ENCODE measurements around the gene CDKAL1. TPM values are rescaled to one million over a fixed set of nuclear protein-coding genes. Genes with fewer than 3 reads are reported as not detected.

CDKAL1 gene
- total RNA-seq, 4 donors from 2014 or later: 10.3 to 11.2 (median 10.5) TPM

- Histone ChIP-seq H3K4me3 (no peak overlapping the region), H3K9me3 (peaks cover 0 to 11% (median 0%) of the 10 kb centered on the region in 4 donors), H3K27ac (replicated peaks in 1 of 4) (no peak overlapping the region), H3K4me1 (peaks cover 0 to 6% (median 0%) of the 10 kb centered on the region in 4 donors), H3K36me3 (no peaks in the 10 kb centered on the region), H3K27me3 (no peaks in the 10 kb centered on the region)
- no peak for DNase-seq (ENCODE audit: extremely low spot score)
- intact Hi-C loops (cut with DNase I): no loop called here
- WGBS: 98% methylated on average over 4 of the region's 4 CpGs
- no peak for TF ChIP-seq CTCF (IDR thresholded peaks at IDR 0.05)
- TF ChIP-seq EP300 (IDR thresholded peaks at IDR 0.05): no peak
- TF ChIP-seq POLR2A (IDR thresholded peaks at IDR 0.05; ENCODE audit: low read depth): no peak
- no peak for TF ChIP-seq POLR2AphosphoS5 (IDR thresholded peaks at IDR 0.05)
Measured at GRCh38 chr6:20996099-20996498, 461.8 kb downstream of the CDKAL1 start.

- DNase-seq (ENCODE audit: extremely low spot score): no peak
- Histone ChIP-seq H3K4me3 (no peak overlapping the region), H3K27ac (replicated peaks in 1 of 4) (no peak overlapping the region), H3K36me3 (no peaks in the 10 kb centered on the region), H3K4me1 (peaks cover 0 to 6% (median 3%) of the 10 kb centered on the region in 4 donors), H3K27me3 (no peaks in the 10 kb centered on the region), H3K9me3 (peaks cover 0 to 11% (median 0%) of the 10 kb centered on the region in 4 donors)
- WGBS: 61% methylated on average over 3 of the region's 3 CpGs
- no peak for TF ChIP-seq POLR2AphosphoS5 (IDR thresholded peaks at IDR 0.05)
- no peak for TF ChIP-seq CTCF (IDR thresholded peaks at IDR 0.05)
- no peak for TF ChIP-seq POLR2A (IDR thresholded peaks at IDR 0.05; ENCODE audit: low read depth)
- no peak for TF ChIP-seq EP300 (IDR thresholded peaks at IDR 0.05)
- intact Hi-C loops (cut with DNase I): no loop called here
Measured at GRCh38 chr6:20997143-20997769, 463.0 kb downstream of the CDKAL1 start.

- peaks cover 0 to 6% (median 3%) of the 10 kb centered on the region in 4 donors for H3K4me1 ChIP-seq
- 84% methylated on average over 3 of the region's 3 CpGs for WGBS
- no peaks in the 10 kb centered on the region for H3K27me3 ChIP-seq
- no peak overlapping the region for H3K4me3 ChIP-seq
- H3K36me3 ChIP-seq: no peaks in the 10 kb centered on the region
- intact Hi-C loops (cut with DNase I): no loop called here
- no peak overlapping the region for H3K27ac ChIP-seq (replicated peaks in 1 of 4)
- no peak for DNase-seq (ENCODE audit: extremely low spot score)
- TF ChIP-seq POLR2A (IDR thresholded peaks at IDR 0.05; ENCODE audit: low read depth) (no peak), POLR2AphosphoS5 (IDR thresholded peaks at IDR 0.05) (no peak), CTCF (IDR thresholded peaks at IDR 0.05) (no peak), EP300 (IDR thresholded peaks at IDR 0.05) (no peak)
- peaks cover 0 to 11% (median 0%) of the 10 kb centered on the region in 4 donors for H3K9me3 ChIP-seq
Measured at GRCh38 chr6:20997770-20998147, 463.5 kb downstream of the CDKAL1 start.

GRCh38 chr6:20998748-20999448 is 464.6 kb downstream of the CDKAL1 start:
- Histone ChIP-seq H3K4me3 (no peak overlapping the region), H3K4me1 (peaks cover 5 to 10% (median 7%) of the 10 kb centered on the region in 4 donors), H3K9me3 (peaks cover 0 to 8% (median 0%) of the 10 kb centered on the region in 4 donors), H3K27me3 (no peaks in the 10 kb centered on the region), H3K36me3 (no peaks in the 10 kb centered on the region), H3K27ac (replicated peaks in 1 of 4) (no peak overlapping the region)
- intact Hi-C loops (cut with DNase I): no loop called here
- WGBS: 86% methylated on average over 6 of the region's 6 CpGs
- no peak for TF ChIP-seq EP300 (IDR thresholded peaks at IDR 0.05)
- DNase-seq (ENCODE audit: extremely low spot score): no peak

GRCh38 chr6:21000331-21000801 is 466.1 kb downstream of the CDKAL1 start:
- Histone ChIP-seq H3K4me3 (no peak overlapping the region), H3K4me1 (peaks cover 5 to 14% (median 11%) of the 10 kb centered on the region in 4 donors), H3K36me3 (no peaks in the 10 kb centered on the region), H3K9me3 (peaks cover 0 to 3% (median 0%) of the 10 kb centered on the region in 4 donors), H3K27ac (replicated peaks in 1 of 4) (no peak overlapping the region), H3K27me3 (no peaks in the 10 kb centered on the region)
- TF ChIP-seq POLR2AphosphoS5 (IDR thresholded peaks at IDR 0.05) (no peak), EP300 (IDR thresholded peaks at IDR 0.05) (no peak), CTCF (IDR thresholded peaks at IDR 0.05) (no peak), POLR2A (IDR thresholded peaks at IDR 0.05; ENCODE audit: low read depth) (no peak)
- DNase-seq (ENCODE audit: extremely low spot score): no peak
- WGBS: 92% methylated on average over 2 of the region's 2 CpGs
- intact Hi-C loops (cut with DNase I): no loop called here

Measured in esophagus muscularis mucosa (tissue), 4 donors.